Measurements from ENCODE around the gene NR4A3. TPM values are rescaled to one million over a fixed set of nuclear protein-coding genes. Genes with fewer than 3 reads are reported as not detected.

Gene NR4A3
- total RNA-seq, 1 experiment from 2014 or later: 0.24 TPM

DNA sequence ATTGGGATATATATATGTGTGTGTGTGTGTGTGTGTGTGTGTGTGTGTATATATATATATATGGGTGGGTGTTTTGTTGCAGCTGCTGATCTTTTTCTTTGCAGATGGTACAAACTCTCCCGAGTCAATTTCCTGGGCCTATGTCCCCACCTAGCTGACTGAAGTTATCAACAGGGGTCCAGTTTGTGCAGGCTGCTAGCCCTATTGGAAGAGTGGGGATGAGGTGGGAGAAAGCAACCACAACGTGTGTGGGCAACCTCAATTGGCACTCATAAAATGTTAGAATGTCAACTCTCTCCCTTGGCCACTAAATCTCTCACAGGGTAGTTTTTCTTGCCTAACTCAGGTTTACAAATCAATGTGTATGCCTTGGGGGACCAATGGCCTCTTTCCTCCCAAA is 5.6 kb downstream of the NR4A3 start:
- H3K79me2 ChIP-seq (ENCODE audit: insufficient read depth, low read length): no peaks in the 10 kb centered on the region
- H3K9ac ChIP-seq (ENCODE audit: extremely low read depth, insufficient read length, low read length): no peak overlapping the region
- no peak for DNase-seq
- H3K9me3 ChIP-seq (ENCODE audit: control insufficient read depth, low read depth, low read length): no peaks in the 10 kb centered on the region
- H3K36me3 Mint-ChIP-seq (ENCODE audit: insufficient read depth in 1 of 3, low read depth in 3 of 3): peaks cover 0 to 2% (median 0%) of the 10 kb centered on the region in 3 experiments; a peak in 2 of 7 replicates
- H4K91ac ChIP-seq (ENCODE audit: insufficient read length, low read depth, low read length): no peak overlapping the region
- H3K14ac ChIP-seq (ENCODE audit: insufficient read depth, low read length): no peak overlapping the region
- H3K56ac ChIP-seq (ENCODE audit: insufficient read length, low read depth, low read length): no peak overlapping the region
- no peak overlapping the region for H2BK120ac ChIP-seq (ENCODE audit: low read depth, low read length, poor library complexity, severe bottlenecking)
- no peak overlapping the region for H3K27ac Mint-ChIP-seq
- no peaks in the 10 kb centered on the region for H3K79me1 ChIP-seq (ENCODE audit: insufficient read depth, low read depth, low read length, poor library complexity, severe bottlenecking)
- H3K9me3 Mint-ChIP-seq: peaks cover 0 to 3% of the 10 kb centered on the region in 2 experiments; a peak in 2 of 5 replicates
- no peak overlapping the region for H3K23ac ChIP-seq (ENCODE audit: insufficient read length, low read depth, low read length)
- no peaks in the 10 kb centered on the region for H4K20me1 ChIP-seq (ENCODE audit: control insufficient read depth, insufficient read depth, insufficient read length)
- H3K23me2 ChIP-seq (ENCODE audit: insufficient read length, low read depth, low read length, poor library complexity, severe bottlenecking): peaks cover 28% of the 10 kb centered on the region
- no peak overlapping the region for H2BK5ac ChIP-seq (ENCODE audit: insufficient read length, low read length)
- peaks cover 72% of the 10 kb centered on the region for H3K27me3 ChIP-seq (ENCODE audit: insufficient read depth, low read length)
- no peak overlapping the region for H2BK20ac ChIP-seq (ENCODE audit: low read depth, low read length, poor library complexity, severe bottlenecking)
- H3K18ac ChIP-seq (ENCODE audit: insufficient read length, low read depth, low read length): no peak overlapping the region
- no peak for TF ChIP-seq CTCF (conservative IDR thresholded peaks at IDR 0.05)
- no peak overlapping the region for H3K4ac ChIP-seq (ENCODE audit: low read depth, low read length)
- H4K8ac ChIP-seq (replicated peaks; ENCODE audit: insufficient read length, low read depth, low read length): no peak overlapping the region
- no peak overlapping the region for H2BK15ac ChIP-seq (ENCODE audit: low read depth, low read length)
- H3K4me1 Mint-ChIP-seq: peaks cover 35 to 38% of the 10 kb centered on the region in 2 experiments
- H3K4me3 Mint-ChIP-seq: 0 out of 5 replicates have a peak overlapping the region, but pooled peaks of 1 of the 2 experiments have one; percentile 23
- no peak overlapping the region for H4K5ac ChIP-seq (ENCODE audit: insufficient read length, low read depth, low read length)
- no peak overlapping the region for H3K4me2 ChIP-seq (ENCODE audit: insufficient read depth, insufficient read length, low read length)
- no peak overlapping the region for H2BK12ac ChIP-seq (ENCODE audit: insufficient read length, low read depth, low read length)
- H3K27ac ChIP-seq (ENCODE audit: insufficient read length, low read depth, low read length): no peak overlapping the region
- WGBS (ENCODE audit: extremely low coverage, insufficient read length, low lambda C conversion rate): no CpG with 5 or more reads among the region's 2 CpGs
- H2AK5ac ChIP-seq (ENCODE audit: insufficient read length, low read length): no peak overlapping the region
- no peak overlapping the region for H3T11ph ChIP-seq (ENCODE audit: low read length)
- peaks cover 99% of the 10 kb centered on the region for H3K27me3 Mint-ChIP-seq (ENCODE audit: low read depth)
- no peak overlapping the region for H2AFZ ChIP-seq (ENCODE audit: low read length)
- H3K4me1 ChIP-seq (ENCODE audit: insufficient read depth, low read length): peaks cover 6% of the 10 kb centered on the region; the same call in 1 of the 2 replicates

All from H9 (cell line).